NT2/D1 (cell line): ENCODE results near the gene GMNN.

ENCODE experiments used
- DNase-seq: peaks from one replicate; pipeline ENCODE4 v3.0.0-alpha.2; 2011; ENCODE audit warnings: low read depth, low spot score
- H3K27me3 ChIP-seq: 2 replicates; pipeline ENCODE4 v1.6.0; 2011; ENCODE audit warnings: mild to moderate bottlenecking; ENCODE audit not compliant: insufficient read length, insufficient read depth
- H3K36me3 ChIP-seq: 2 replicates; pipeline ENCODE4 v1.6.1; 2011; ENCODE audit warnings: mild to moderate bottlenecking, low read length, mixed read lengths; ENCODE audit not compliant: insufficient read depth, insufficient read length
- H3K4me1 ChIP-seq: 2 replicates; pipeline ENCODE4 v1.5.1; 2011; ENCODE audit not compliant: insufficient read depth, insufficient read length
- H3K4me3 ChIP-seq: 2 replicates; pipeline ENCODE4 v1.5.1; 2011; ENCODE audit warnings: low read depth; ENCODE audit not compliant: insufficient read length
- H3K9ac ChIP-seq: 2 replicates; pipeline ENCODE4 v1.6.0; 2011; ENCODE audit warnings: low read depth; ENCODE audit not compliant: insufficient read length
- H3K9me3 ChIP-seq: 2 replicates; pipeline ENCODE4 v1.5.1; 2011; ENCODE audit warnings: mild to moderate bottlenecking, low read length; ENCODE audit not compliant: insufficient read depth
- SUZ12 ChIP-seq: IDR thresholded peaks from 2 replicates; pipeline ENCODE4 v1.6.1; 2011; ENCODE audit not compliant: insufficient read length, insufficient read depth; ENCODE audit errors: extremely low read depth
- YY1 ChIP-seq: IDR thresholded peaks from 2 replicates; pipeline ENCODE4 v1.6.1; 2011; ENCODE audit not compliant: insufficient read length, insufficient read depth
- ZNF274 ChIP-seq: IDR thresholded peaks from 2 replicates; pipeline ENCODE4 v1.6.1; 2011; ENCODE audit warnings: mild to moderate bottlenecking, low read depth, low read length

The GMNN gene

DNA sequence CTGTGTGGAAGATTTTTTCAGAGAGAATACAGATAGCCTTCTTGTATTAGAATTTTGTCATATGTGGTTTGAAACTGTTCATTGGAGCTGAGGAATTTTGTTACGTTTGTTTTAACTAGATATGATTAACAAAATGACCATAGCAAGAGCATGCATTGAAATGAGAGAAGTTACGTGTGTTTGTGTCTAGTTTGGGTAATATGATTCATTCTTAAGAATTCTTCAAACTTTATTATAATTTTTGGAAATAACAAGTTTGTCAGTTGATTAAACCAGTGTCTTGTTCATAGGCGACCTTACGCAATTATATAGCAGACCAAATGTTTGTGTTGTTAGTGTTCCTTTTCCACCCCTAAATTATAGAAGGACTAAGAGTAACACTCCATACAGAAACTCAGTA, 5.5 kb downstream of the GMNN start:
- no peaks in the 10 kb centered on the region for H3K27me3 ChIP-seq
- no peaks in the 10 kb centered on the region for H3K4me1 ChIP-seq
- DNase-seq: no peak
- H3K4me3 ChIP-seq: no peak overlapping the region
- no peak overlapping the region for H3K9ac ChIP-seq
- no peaks in the 10 kb centered on the region for H3K9me3 ChIP-seq
- TF ChIP-seq YY1 (no peak), ZNF274 (no peak), SUZ12 (no peak)
- peaks cover 67% of the 10 kb centered on the region for H3K36me3 ChIP-seq

DNA sequence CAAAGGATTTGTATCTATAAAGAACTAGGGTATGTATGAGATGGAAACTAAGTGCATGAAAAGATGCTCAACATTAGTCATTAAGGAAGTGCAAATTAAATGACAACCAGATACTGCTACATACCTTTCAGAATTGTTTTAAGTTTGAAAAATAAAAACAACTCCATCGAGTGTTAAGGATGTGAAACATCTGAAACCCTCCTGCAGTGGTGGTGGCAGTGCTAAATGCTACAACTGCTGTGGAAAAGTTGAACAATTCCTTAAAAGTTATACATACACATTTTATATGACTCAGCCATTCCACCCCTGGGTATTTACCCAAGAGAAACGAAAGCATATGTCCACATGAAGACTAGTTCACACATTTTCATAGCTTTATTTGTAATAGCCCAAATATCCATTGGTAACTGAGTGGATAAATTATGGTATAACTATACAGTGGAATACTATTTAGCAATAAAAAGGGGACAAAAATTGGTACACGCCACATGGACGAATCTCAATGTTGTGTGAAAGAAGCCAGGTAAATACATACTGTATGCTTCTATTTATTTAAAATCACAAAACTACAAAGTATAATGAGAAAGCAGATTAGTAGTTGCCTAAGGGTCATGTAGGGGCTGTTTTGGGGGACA, 13.4 kb downstream of the GMNN start:
- no peaks in the 10 kb centered on the region for H3K9me3 ChIP-seq
- no peak for DNase-seq
- no peak overlapping the region for H3K4me3 ChIP-seq
- TF ChIP-seq YY1 (no peak), ZNF274 (no peak), SUZ12 (no peak)
- no peak overlapping the region for H3K9ac ChIP-seq
- H3K4me1 ChIP-seq: no peaks in the 10 kb centered on the region
- peaks cover 50% of the 10 kb centered on the region for H3K36me3 ChIP-seq
- no peaks in the 10 kb centered on the region for H3K27me3 ChIP-seq

DNA sequence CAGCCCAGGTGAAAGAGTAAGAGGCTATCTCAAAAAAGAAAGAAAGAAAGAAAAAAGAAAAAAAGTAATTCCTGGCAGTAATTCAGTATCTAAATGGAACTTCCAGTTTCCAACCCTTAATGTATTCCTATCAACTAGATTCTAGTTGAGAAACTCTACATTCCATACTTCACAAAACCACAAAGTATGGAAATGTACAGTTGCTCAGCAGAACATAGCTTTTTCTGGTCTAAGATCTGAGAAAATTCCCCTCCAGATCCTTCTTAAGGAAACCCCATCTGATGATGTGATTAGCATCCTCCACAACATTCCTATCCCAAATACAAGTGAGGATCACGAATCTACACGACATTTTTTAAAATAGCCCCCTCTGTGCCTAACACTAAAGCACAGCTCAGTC, 20.4 kb downstream of the GMNN start:
- H3K36me3 ChIP-seq: no peaks in the 10 kb centered on the region
- no peaks in the 10 kb centered on the region for H3K27me3 ChIP-seq
- no peak overlapping the region for H3K9ac ChIP-seq
- no peak for DNase-seq
- H3K4me1 ChIP-seq: no peaks in the 10 kb centered on the region
- H3K4me3 ChIP-seq: no peak overlapping the region
- TF ChIP-seq YY1 (no peak), SUZ12 (no peak), ZNF274 (no peak)
- no peaks in the 10 kb centered on the region; the same call in 1 of the 2 replicates for H3K9me3 ChIP-seq

DNA sequence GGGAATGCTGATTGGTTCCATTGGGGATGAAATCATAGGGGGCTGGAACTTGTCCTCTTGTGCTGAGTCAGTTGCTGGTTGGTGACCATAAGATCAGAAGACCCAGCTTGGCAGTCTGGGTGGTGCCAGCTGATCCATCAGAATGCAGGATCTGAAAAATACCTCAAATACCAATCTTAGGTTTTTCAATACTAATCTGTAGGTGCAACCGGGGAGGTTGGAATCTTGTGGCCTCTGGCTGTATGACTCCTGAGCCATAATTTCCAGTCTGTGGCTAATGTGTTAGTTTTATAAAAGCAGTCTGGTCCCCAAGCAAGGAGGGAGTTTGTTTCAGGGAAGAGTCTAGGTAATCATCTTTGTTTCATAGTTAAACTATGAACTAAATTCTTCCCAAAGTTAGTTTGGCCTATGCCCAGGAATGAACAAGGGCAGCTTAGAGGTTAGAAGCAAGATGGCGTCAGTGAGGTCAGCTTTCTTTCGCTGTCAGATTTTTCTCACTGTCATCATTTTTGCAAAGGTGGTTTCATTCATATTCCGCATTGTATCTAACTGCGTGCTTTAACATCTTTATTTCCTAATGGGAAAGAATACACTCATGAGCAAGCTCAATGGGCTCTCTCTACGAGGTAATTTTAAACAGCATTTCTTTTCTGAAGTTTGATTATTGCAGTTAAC, 22.0 kb downstream of the GMNN start:
- H3K9ac ChIP-seq: no peak overlapping the region
- no peaks in the 10 kb centered on the region for H3K27me3 ChIP-seq
- no peak overlapping the region for H3K4me3 ChIP-seq
- H3K4me1 ChIP-seq: no peaks in the 10 kb centered on the region
- H3K36me3 ChIP-seq: no peaks in the 10 kb centered on the region
- H3K9me3 ChIP-seq: no peaks in the 10 kb centered on the region; the same call in 1 of the 2 replicates
- no peak for TF ChIP-seq YY1
- TF ChIP-seq ZNF274: no peak
- TF ChIP-seq SUZ12: no peak
- no peak for DNase-seq

DNA sequence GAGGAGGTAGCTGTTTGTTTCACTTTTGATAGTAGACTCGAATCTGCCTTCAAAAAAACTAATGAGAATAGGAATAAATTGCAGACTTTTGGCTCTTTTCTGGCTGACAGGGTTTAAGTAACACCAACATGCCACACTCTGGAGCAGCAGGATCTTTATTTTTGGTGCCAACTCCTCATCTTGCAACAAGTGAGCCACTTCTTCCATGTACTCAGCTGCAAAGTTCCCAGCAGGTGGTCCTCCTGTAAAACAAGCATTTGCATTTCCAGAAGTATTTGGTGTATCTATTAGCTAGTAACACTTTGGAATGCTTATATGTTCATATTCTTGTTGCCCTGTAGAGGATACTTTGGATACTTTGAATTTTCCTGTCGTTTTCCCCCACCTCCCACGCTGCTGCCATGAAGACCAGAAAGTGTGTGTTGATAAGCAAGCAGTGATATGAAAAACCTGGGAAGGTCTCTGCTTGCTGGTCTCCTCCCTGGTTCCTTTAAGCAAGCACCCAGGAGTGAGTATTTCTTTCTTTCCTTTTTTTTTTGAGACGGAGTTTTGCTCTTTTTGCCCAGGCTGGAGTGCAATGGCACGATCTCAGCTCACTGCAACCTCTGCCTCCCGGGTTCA, 23.0 kb downstream of the GMNN start:
- no peaks in the 10 kb centered on the region for H3K4me1 ChIP-seq
- H3K36me3 ChIP-seq: no peaks in the 10 kb centered on the region
- no peaks in the 10 kb centered on the region; the same call in 1 of the 2 replicates for H3K9me3 ChIP-seq
- H3K27me3 ChIP-seq: no peaks in the 10 kb centered on the region
- DNase-seq: no peak
- TF ChIP-seq SUZ12 (no peak), YY1 (no peak), ZNF274 (no peak)
- no peak overlapping the region for H3K9ac ChIP-seq
- H3K4me3 ChIP-seq: no peak overlapping the region

DNA sequence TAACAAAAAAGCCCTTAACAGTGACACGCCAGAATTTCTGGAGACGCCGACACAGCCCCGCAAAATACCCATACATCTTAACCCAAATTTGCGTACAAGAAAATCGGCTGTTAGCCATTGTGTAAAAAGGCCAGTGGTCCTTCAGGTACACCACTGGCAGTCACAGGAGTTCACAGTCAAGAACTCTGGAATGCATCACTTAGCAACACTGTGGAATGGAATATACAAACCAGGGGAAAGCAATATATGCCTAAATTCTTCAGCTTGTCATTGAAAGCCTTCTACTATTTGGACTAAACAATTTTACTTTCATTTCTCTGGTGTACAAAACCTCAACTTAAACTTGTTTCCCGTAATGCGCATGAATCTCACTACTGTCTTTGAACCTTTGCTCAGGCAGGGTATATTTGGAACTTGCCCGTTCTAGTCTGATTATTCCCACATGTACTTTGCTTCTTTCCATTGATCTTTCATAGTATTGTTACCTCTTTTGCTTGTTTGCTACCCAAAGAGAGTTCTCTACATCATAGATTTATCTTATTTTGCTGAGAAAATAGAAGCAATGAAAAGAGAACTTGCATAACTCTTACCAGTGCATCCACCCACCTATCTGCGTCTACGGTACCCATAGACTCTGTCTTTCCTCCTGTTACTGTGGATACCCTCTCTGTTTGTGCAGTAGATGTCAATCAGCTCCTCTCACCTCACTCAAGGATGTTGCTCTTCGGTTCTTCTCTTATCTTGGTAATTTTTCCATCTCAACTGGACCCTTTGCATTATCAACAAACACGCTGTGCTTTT, 24.2 kb downstream of the GMNN start, which contains the start of gene ARMH2:
ARMH2 (minus strand) TSS at position 178 of the 801 bp plus-strand sequence; CDS start at position 118, 60 bp downstream.
- Histone ChIP-seq H3K9me3 (no peaks in the 10 kb centered on the region; the same call in 1 of the 2 replicates), H3K4me3 (no peak within 1 kb of the TSS), H3K4me1 (no peaks in the 10 kb centered on the region), H3K27me3 (no peaks in the 10 kb centered on the region), H3K9ac (no peak within 1 kb of the TSS), H3K36me3 (no peaks in the 10 kb centered on the region)
- TF ChIP-seq SUZ12 (no peak), ZNF274 (no peak), YY1 (no peak)
- DNase-seq: no peak

DNA sequence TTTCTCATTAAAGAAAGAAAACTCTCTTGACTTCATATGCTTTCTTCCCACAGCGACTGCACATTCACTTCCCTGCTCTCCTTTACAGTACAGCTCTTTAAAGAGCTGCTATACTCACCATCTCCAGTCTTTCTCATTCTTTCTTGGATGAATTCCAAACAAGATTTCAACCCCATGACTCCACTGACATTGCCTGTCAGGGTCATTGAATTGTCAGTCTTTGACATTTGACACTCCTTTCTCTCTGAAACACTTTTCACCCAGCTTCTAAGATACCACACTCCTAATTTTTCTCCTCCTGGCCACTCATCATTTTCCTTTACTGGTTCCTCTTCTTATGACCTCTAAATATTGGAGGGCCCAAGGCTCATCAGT, 24.8 kb downstream of the GMNN start:
- Histone ChIP-seq H3K27me3 (no peaks in the 10 kb centered on the region), H3K4me1 (no peaks in the 10 kb centered on the region), H3K36me3 (no peaks in the 10 kb centered on the region), H3K9ac (no peak overlapping the region), H3K9me3 (no peaks in the 10 kb centered on the region; the same call in 1 of the 2 replicates), H3K4me3 (no peak overlapping the region)
- no peak for DNase-seq
- TF ChIP-seq SUZ12 (no peak), YY1 (no peak)
